Measurements from ENCODE around the gene PRPSAP2.

Gene PRPSAP2

GRCh38 chr17:18950944-18951905, 93.3 kb downstream of the PRPSAP2 start:
- peak overlapping the region; percentile 90 for H2AK5ac ChIP-seq (ENCODE audit: low read depth, low read length)
- peak overlapping the region; percentile 70 for H3K18ac ChIP-seq (ENCODE audit: low read length)
- no peak overlapping the region for H3K14ac ChIP-seq (ENCODE audit: low read length)
- peaks cover 0 to 23% (median 2%) of the 10 kb centered on the region in 3 experiments for H3K27me3 ChIP-seq (ENCODE audit: control insufficient read depth in 3 of 3, insufficient read depth in 3 of 3, low read depth in 1 of 3, low read length in 3 of 3)
- no peak overlapping the region for H3K23ac ChIP-seq (ENCODE audit: low read depth, low read length, poor library complexity)
- peak overlapping the region; percentile 78 for H3K9ac ChIP-seq (ENCODE audit: low read depth, low read length, poor library complexity)
- no peaks in the 10 kb centered on the region for H3K36me3 ChIP-seq (replicated peaks in 1 of 2; ENCODE audit: control insufficient read depth in 2 of 2, insufficient read depth in 2 of 2, low read length in 2 of 2)
- H3K9me3 ChIP-seq (replicated peaks in 1 of 2; ENCODE audit: control insufficient read depth in 2 of 2, insufficient read depth in 1 of 2, low read depth in 1 of 2, low read length in 2 of 2) = no peaks in the 10 kb centered on the region
- peak overlapping the region; percentile 75 for H2BK12ac ChIP-seq (ENCODE audit: low read length)
- H4K91ac ChIP-seq (ENCODE audit: low read depth, low read length, poor library complexity) = peak overlapping the region; percentile 49
- H2BK5ac ChIP-seq (ENCODE audit: low read length) = peak overlapping the region; percentile 42
- H4K8ac ChIP-seq (ENCODE audit: low read depth, low read length) = no peak overlapping the region
- peaks cover 0 to 3% of the 10 kb centered on the region in 2 donors for H3K4me1 ChIP-seq (ENCODE audit: control insufficient read depth in 2 of 2, insufficient read depth in 1 of 2, low read depth in 1 of 2, low read length in 2 of 2)
- DNase-seq (ENCODE audit: low spot score) = no peak
- H2BK120ac ChIP-seq (ENCODE audit: low read depth, low read length) = no peak overlapping the region
- no CpG with 5 or more reads among the region's 34 CpGs for WGBS, 2 donors (ENCODE audit: extremely low coverage in 2 of 2, insufficient read length in 2 of 2, insufficient replicate concordance in 1 of 2)
- no peak overlapping the region for H3K4ac ChIP-seq (ENCODE audit: low read length)
- H3K79me1 ChIP-seq (ENCODE audit: low read depth, low read length) = peaks cover 2% of the 10 kb centered on the region
- no peak overlapping the region for H3K4me2 ChIP-seq (ENCODE audit: insufficient read depth, low read length, poor library complexity, severe bottlenecking)
- no peak overlapping the region for H2AFZ ChIP-seq (ENCODE audit: low read length)
- no peak overlapping the region for H3K4me3 ChIP-seq (ENCODE audit: low read length in 2 of 2)
- H2BK15ac ChIP-seq (ENCODE audit: low read length) = peak overlapping the region; percentile 10
- H3K27ac ChIP-seq (replicated peaks; ENCODE audit: low read length) = no peak overlapping the region

- WGBS, 2 donors (ENCODE audit: extremely low coverage in 2 of 2, insufficient read length in 2 of 2, insufficient replicate concordance in 1 of 2) = no CpG with 5 or more reads among the region's 17 CpGs
- Histone ChIP-seq H2BK5ac (ENCODE audit: low read length) (peak within 1 kb of the TSS; percentile 42), H4K8ac (ENCODE audit: low read depth, low read length) (no peak within 1 kb of the TSS), H3K4me3 (ENCODE audit: low read length in 2 of 2) (no peak within 1 kb of the TSS), H2AFZ (ENCODE audit: low read length) (no peak within 1 kb of the TSS), H3K18ac (ENCODE audit: low read length) (peak within 1 kb of the TSS; percentile 84), H3K9ac (ENCODE audit: low read depth, low read length, poor library complexity) (peak within 1 kb of the TSS; percentile 78), H4K91ac (ENCODE audit: low read depth, low read length, poor library complexity) (peak within 1 kb of the TSS; percentile 49), H3K9me3 (replicated peaks in 1 of 2; ENCODE audit: control insufficient read depth in 2 of 2, insufficient read depth in 1 of 2, low read depth in 1 of 2, low read length in 2 of 2) (no peaks in the 10 kb centered on the region), H3K23ac (ENCODE audit: low read depth, low read length, poor library complexity) (no peak within 1 kb of the TSS), H3K27ac (replicated peaks; ENCODE audit: low read length) (no peak within 1 kb of the TSS), H2BK120ac (ENCODE audit: low read depth, low read length) (no peak within 1 kb of the TSS), H3K4ac (ENCODE audit: low read length) (no peak within 1 kb of the TSS), H3K4me1 (ENCODE audit: control insufficient read depth in 2 of 2, insufficient read depth in 1 of 2, low read depth in 1 of 2, low read length in 2 of 2) (peaks cover 0 to 3% of the 10 kb centered on the region in 2 donors), H2AK5ac (ENCODE audit: low read depth, low read length) (peak within 1 kb of the TSS; percentile 90), H2BK15ac (ENCODE audit: low read length) (peak within 1 kb of the TSS; percentile 88), H3K36me3 (replicated peaks in 1 of 2; ENCODE audit: control insufficient read depth in 2 of 2, insufficient read depth in 2 of 2, low read length in 2 of 2) (no peaks in the 10 kb centered on the region), H3K27me3 (ENCODE audit: control insufficient read depth in 3 of 3, insufficient read depth in 3 of 3, low read depth in 1 of 3, low read length in 3 of 3) (peaks cover 0 to 16% (median 2%) of the 10 kb centered on the region in 3 experiments), H2BK12ac (ENCODE audit: low read length) (peak within 1 kb of the TSS; percentile 86), H3K14ac (ENCODE audit: low read length) (no peak within 1 kb of the TSS), H3K4me2 (ENCODE audit: insufficient read depth, low read length, poor library complexity, severe bottlenecking) (no peak within 1 kb of the TSS), H3K79me1 (ENCODE audit: low read depth, low read length) (peaks cover 2% of the 10 kb centered on the region)
- no peak for DNase-seq (ENCODE audit: low spot score)
Measured at GRCh38 chr17:18951941-18952842, 94.3 kb downstream of the PRPSAP2 start, which contains the start of gene SLC5A10. TSS of gene SLC5A10 (plus strand) at chr17:18952165. CDS start at chr17:18952206, 41 bp downstream.

GRCh38 chr17:18953231-18953728, 95.3 kb downstream of the PRPSAP2 start:
- WGBS, 2 donors (ENCODE audit: extremely low coverage in 2 of 2, insufficient read length in 2 of 2, insufficient replicate concordance in 1 of 2) = no CpG with 5 or more reads among the region's 14 CpGs
- peaks cover 2% of the 10 kb centered on the region for H3K79me1 ChIP-seq (ENCODE audit: low read depth, low read length)
- no peak overlapping the region for H3K27ac ChIP-seq (replicated peaks; ENCODE audit: low read length)
- H2BK120ac ChIP-seq (ENCODE audit: low read depth, low read length) = no peak overlapping the region
- no peak overlapping the region for H4K91ac ChIP-seq (ENCODE audit: low read depth, low read length, poor library complexity)
- H3K4ac ChIP-seq (ENCODE audit: low read length) = no peak overlapping the region
- H3K4me2 ChIP-seq (ENCODE audit: insufficient read depth, low read length, poor library complexity, severe bottlenecking) = no peak overlapping the region
- no peak overlapping the region for H3K14ac ChIP-seq (ENCODE audit: low read length)
- peaks cover 0 to 7% (median 2%) of the 10 kb centered on the region in 3 experiments for H3K27me3 ChIP-seq (ENCODE audit: control insufficient read depth in 3 of 3, insufficient read depth in 3 of 3, low read depth in 1 of 3, low read length in 3 of 3)
- H3K18ac ChIP-seq (ENCODE audit: low read length) = no peak overlapping the region
- peaks cover 0 to 3% of the 10 kb centered on the region in 2 donors for H3K4me1 ChIP-seq (ENCODE audit: control insufficient read depth in 2 of 2, insufficient read depth in 1 of 2, low read depth in 1 of 2, low read length in 2 of 2)
- H2AK5ac ChIP-seq (ENCODE audit: low read depth, low read length) = no peak overlapping the region
- DNase-seq (ENCODE audit: low spot score) = no peak
- H3K9me3 ChIP-seq (replicated peaks in 1 of 2; ENCODE audit: control insufficient read depth in 2 of 2, insufficient read depth in 1 of 2, low read depth in 1 of 2, low read length in 2 of 2) = no peaks in the 10 kb centered on the region
- H2BK12ac ChIP-seq (ENCODE audit: low read length) = no peak overlapping the region
- no peak overlapping the region for H2BK15ac ChIP-seq (ENCODE audit: low read length)
- no peak overlapping the region for H2AFZ ChIP-seq (ENCODE audit: low read length)
- no peak overlapping the region for H3K23ac ChIP-seq (ENCODE audit: low read depth, low read length, poor library complexity)
- H3K36me3 ChIP-seq (replicated peaks in 1 of 2; ENCODE audit: control insufficient read depth in 2 of 2, insufficient read depth in 2 of 2, low read length in 2 of 2) = no peaks in the 10 kb centered on the region
- no peak overlapping the region for H3K4me3 ChIP-seq (ENCODE audit: low read length in 2 of 2)
- no peak overlapping the region for H3K9ac ChIP-seq (ENCODE audit: low read depth, low read length, poor library complexity)
- no peak overlapping the region for H4K8ac ChIP-seq (ENCODE audit: low read depth, low read length)
- no peak overlapping the region for H2BK5ac ChIP-seq (ENCODE audit: low read length)

Measured in neuronal stem cell (in vitro differentiated cells).